ENCODE results near the gene SLC12A4.

SLC12A4 gene

DNA sequence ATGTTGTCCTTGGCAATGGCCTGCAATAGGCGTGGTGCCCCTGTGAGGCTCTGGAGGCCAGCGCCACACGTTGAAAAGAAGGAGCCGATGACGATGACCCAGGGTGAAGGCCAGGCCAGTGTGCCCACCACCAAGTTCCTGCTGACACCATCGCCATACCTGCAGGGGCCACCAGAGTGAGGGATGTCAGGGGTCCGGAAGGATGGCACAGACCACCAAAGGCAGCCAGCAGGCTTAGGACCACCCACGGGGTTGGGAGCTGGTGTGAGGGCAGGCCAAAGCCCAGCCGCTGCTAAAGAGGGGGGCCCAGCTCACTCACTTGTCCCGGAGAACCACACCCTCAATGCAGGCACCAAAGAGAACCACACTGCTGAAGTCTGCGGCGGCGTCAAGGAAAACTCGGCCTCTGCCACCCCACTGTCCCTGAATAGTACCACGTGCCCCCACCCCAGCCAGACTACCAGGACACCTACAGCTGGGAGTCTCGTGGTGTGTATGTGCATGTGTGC, 18.0 kb downstream of the SLC12A4 start:
- DNase-seq (ENCODE audit: low read depth), result no peak
- TF ChIP-seq, protein P1, sequence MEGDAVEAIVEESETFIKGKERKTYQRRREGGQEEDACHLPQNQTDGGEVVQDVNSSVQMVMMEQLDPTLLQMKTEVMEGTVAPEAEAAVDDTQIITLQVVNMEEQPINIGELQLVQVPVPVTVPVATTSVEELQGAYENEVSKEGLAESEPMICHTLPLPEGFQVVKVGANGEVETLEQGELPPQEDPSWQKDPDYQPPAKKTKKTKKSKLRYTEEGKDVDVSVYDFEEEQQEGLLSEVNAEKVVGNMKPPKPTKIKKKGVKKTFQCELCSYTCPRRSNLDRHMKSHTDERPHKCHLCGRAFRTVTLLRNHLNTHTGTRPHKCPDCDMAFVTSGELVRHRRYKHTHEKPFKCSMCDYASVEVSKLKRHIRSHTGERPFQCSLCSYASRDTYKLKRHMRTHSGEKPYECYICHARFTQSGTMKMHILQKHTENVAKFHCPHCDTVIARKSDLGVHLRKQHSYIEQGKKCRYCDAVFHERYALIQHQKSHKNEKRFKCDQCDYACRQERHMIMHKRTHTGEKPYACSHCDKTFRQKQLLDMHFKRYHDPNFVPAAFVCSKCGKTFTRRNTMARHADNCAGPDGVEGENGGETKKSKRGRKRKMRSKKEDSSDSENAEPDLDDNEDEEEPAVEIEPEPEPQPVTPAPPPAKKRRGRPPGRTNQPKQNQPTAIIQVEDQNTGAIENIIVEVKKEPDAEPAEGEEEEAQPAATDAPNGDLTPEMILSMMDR (IDR thresholded peaks at IDR 0.05; ENCODE audit: low read length, missing control alignments), result no peak
- no peak overlapping the region for H3K4me3 ChIP-seq (replicated peaks; ENCODE audit: low read depth, low read length)

DNA sequence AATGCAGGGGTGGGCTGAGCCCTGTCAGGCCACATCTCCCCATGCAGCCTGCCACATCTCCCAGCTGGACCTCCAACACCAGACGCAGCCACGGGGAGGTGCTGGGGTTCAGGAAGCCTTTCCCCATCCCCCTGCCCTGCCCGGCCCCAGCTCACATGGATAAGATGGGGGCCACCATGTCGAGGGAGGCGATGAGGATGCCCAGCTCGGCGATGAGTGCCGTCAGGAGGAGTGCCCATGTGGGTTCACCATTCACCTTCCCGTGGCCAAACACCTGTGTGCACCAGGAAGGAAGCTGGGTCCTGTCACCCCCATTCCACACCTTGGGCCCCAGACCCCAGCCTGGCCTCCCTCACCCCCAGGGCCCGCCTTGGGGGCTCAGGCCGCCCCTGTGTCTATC, 18.8 kb downstream of the SLC12A4 start:
- TF ChIP-seq, protein P1 (IDR thresholded peaks at IDR 0.05; ENCODE audit: low read length, missing control alignments), result no peak
- DNase-seq (ENCODE audit: low read depth), result no peak
- no peak overlapping the region for H3K4me3 ChIP-seq (replicated peaks; ENCODE audit: low read depth, low read length)

DNA sequence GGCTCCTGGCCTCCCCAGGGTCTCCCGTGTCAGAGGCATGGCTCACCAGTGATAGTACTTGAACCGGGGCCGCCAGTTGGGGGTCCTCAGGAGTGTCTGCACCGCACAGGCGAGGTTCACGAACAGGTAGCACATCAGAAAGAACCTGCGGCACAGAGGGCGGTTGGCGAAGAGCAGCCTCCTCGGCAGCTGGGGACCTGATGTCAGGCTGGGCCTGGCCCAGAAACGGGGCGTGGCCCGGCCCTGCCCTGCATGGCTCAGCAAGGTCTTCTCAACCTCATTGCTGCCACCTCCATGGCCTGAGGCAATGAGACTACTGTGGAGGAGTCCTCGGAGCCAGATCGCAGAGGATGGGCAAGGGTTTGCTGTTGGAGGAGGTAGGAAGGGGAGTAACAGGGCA, 20.4 kb downstream of the SLC12A4 start:
- no peak overlapping the region for H3K4me3 ChIP-seq (replicated peaks; ENCODE audit: low read depth, low read length)
- TF ChIP-seq, protein P1 (IDR thresholded peaks at IDR 0.05; ENCODE audit: low read length, missing control alignments), result no peak
- no peak for DNase-seq (ENCODE audit: low read depth)

DNA sequence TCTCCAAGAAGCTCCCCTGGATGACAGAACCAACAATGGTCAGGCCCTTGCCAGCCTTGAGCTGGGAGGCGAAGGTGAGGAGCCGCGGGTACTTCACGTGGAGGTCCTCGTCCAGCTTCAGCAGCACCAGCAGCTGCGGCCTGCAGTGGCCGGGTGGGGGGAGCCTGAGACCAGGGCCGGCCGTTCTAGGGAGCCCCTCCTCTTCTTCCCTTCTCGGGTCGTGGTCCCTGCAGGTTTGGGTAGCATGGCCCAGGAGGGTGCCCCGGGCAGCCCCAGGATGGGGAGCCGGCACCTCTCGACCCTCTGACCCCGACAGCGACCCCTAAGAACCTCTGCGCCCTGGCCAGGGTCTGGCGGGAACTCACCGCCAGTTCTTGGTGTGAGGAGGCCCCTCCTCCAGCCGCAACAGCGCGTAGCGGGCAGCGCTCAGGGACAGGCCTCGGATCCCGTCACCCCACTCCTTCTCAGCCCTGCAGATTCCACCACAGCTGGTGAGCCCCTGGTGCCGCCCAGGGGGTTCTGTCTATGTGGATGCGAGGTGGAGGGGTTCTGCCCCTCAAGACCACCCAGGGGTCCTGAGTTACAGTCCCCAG, 21.4 kb downstream of the SLC12A4 start:
- DNase-seq (ENCODE audit: low read depth), result no peak
- no peak overlapping the region for H3K4me3 ChIP-seq (replicated peaks; ENCODE audit: low read depth, low read length)
- TF ChIP-seq, protein P1 (IDR thresholded peaks at IDR 0.05; ENCODE audit: low read length, missing control alignments), result no peak

DNA sequence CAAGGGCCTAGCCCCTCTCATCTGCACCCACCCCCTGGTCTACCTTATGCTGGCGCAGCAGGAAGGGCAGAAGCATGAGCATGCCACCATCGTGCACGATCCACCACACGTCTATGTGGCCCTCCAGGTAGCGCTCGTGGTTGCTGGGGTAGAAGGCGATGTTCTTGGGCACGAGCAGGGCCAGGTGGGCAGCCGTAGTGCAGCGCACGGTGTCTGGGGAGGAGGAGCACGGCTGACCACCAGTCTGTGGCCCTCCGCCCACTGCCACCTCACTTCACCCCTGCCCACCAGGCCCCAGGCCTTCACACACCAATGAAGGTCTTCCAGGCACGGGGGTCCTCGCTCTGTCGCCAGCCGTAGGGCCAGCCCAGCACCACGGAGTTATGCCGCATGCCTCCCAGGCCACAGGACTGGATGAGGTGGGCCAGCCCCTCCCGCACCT, 22.3 kb downstream of the SLC12A4 start:
- TF ChIP-seq, protein P1 (IDR thresholded peaks at IDR 0.05; ENCODE audit: low read length, missing control alignments), result no peak
- no peak overlapping the region for H3K4me3 ChIP-seq (replicated peaks; ENCODE audit: low read depth, low read length)
- DNase-seq (ENCODE audit: low read depth), result no peak

DNA sequence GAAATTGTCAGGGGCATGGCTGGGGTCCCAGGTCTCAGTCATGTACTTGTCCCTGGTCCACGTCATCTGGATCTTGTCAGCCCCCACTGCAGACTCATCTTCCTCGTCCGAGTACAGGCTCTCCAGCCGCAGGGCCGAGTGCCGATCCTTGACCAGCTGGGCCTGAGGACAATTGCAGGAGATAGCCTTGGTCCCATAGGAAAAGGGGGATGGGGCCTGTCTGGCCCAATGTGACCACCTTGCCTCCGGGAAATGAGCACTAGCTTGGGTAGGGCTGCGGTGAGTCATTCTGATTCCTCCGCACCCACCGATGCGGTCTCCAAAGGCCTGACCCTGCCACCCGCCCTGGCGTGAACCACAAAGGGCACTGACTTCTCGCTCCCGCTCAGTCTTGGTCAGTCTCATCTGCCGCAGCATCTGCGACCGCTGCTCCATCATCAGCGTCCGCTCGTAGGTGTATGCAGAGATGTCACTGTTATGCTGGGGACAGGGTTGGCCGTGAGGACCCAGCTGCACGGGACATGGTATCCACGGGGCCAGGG, 23.0 kb downstream of the SLC12A4 start:
- no peak overlapping the region for H3K4me3 ChIP-seq (replicated peaks; ENCODE audit: low read depth, low read length)
- no peak for DNase-seq (ENCODE audit: low read depth)
- TF ChIP-seq, protein P1 (IDR thresholded peaks at IDR 0.05; ENCODE audit: low read length, missing control alignments), result no peak
